Measurements from ENCODE around the gene MSRB3. TPM values are rescaled to one million over a fixed set of nuclear protein-coding genes. Genes with fewer than 3 reads are reported as not detected.

The MSRB3 gene
- total and polyA plus RNA-seq, 4 donors, result 1.0 to 5.2 (median 3.1) TPM

DNA sequence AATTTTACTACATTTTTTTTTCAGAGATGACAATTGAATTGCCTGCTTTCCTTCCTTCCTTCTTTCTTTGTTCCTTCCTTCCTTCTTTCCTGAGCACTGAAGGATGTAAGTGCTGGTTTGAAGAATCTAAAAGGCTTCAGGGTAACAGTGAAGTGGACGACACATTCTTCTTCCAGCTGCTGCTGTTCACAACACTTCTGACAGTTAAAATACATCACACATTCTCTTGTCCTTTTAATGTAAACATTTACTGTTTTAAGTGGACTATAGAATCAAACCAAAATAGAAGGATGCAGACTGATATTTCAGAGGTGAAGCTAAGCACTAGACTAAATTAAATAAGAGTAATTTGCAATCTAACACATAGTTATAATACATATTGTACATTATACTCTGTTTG is 151.5 kb downstream of the MSRB3 start:
- H3K4me1 ChIP-seq (ENCODE audit: control insufficient read depth in 4 of 4, insufficient read depth in 4 of 4, low read length in 3 of 4), result no peaks in the 10 kb centered on the region
- TF ChIP-seq TAF1 (conservative IDR thresholded peaks at IDR 0.05) (no peak), JUND (IDR thresholded peaks at IDR 0.05) (no peak), FOXA2 (IDR thresholded peaks at IDR 0.05) (no peak), EGR1 (IDR thresholded peaks at IDR 0.05; ENCODE audit: low read depth in 2 of 2) (no peak), HNF4G (IDR thresholded peaks at IDR 0.05) (no peak), HNF4A (conservative IDR thresholded peaks at IDR 0.05) (no peak), SP1 (IDR thresholded peaks at IDR 0.05) (no peak), GABPA (IDR thresholded peaks at IDR 0.05 in 1 of 2, conservative IDR thresholded peaks at IDR 0.05 in 1 of 2) (no peak), RXRA (IDR thresholded peaks at IDR 0.05) (no peak), NR2F2 (IDR thresholded peaks at IDR 0.05) (no peak), YY1 (IDR thresholded peaks at IDR 0.05) (no peak), RAD21 (IDR thresholded peaks at IDR 0.05) (no peak), FOXA1 (IDR thresholded peaks at IDR 0.05) (no peak)
- TF ChIP-seq, protein P1, sequence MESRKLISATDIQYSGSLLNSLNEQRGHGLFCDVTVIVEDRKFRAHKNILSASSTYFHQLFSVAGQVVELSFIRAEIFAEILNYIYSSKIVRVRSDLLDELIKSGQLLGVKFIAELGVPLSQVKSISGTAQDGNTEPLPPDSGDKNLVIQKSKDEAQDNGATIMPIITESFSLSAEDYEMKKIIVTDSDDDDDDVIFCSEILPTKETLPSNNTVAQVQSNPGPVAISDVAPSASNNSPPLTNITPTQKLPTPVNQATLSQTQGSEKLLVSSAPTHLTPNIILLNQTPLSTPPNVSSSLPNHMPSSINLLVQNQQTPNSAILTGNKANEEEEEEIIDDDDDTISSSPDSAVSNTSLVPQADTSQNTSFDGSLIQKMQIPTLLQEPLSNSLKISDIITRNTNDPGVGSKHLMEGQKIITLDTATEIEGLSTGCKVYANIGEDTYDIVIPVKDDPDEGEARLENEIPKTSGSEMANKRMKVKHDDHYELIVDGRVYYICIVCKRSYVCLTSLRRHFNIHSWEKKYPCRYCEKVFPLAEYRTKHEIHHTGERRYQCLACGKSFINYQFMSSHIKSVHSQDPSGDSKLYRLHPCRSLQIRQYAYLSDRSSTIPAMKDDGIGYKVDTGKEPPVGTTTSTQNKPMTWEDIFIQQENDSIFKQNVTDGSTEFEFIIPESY (IDR thresholded peaks at IDR 0.05), result no peak
- TF ChIP-seq, protein P2, sequence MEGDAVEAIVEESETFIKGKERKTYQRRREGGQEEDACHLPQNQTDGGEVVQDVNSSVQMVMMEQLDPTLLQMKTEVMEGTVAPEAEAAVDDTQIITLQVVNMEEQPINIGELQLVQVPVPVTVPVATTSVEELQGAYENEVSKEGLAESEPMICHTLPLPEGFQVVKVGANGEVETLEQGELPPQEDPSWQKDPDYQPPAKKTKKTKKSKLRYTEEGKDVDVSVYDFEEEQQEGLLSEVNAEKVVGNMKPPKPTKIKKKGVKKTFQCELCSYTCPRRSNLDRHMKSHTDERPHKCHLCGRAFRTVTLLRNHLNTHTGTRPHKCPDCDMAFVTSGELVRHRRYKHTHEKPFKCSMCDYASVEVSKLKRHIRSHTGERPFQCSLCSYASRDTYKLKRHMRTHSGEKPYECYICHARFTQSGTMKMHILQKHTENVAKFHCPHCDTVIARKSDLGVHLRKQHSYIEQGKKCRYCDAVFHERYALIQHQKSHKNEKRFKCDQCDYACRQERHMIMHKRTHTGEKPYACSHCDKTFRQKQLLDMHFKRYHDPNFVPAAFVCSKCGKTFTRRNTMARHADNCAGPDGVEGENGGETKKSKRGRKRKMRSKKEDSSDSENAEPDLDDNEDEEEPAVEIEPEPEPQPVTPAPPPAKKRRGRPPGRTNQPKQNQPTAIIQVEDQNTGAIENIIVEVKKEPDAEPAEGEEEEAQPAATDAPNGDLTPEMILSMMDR (IDR thresholded peaks at IDR 0.05; ENCODE audit: low read depth, low read length, missing input control), result no peak
- TF ChIP-seq, protein P3, sequence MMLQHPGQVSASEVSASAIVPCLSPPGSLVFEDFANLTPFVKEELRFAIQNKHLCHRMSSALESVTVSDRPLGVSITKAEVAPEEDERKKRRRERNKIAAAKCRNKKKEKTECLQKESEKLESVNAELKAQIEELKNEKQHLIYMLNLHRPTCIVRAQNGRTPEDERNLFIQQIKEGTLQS (IDR thresholded peaks at IDR 0.05), result no peak
- TF ChIP-seq, protein P4, sequence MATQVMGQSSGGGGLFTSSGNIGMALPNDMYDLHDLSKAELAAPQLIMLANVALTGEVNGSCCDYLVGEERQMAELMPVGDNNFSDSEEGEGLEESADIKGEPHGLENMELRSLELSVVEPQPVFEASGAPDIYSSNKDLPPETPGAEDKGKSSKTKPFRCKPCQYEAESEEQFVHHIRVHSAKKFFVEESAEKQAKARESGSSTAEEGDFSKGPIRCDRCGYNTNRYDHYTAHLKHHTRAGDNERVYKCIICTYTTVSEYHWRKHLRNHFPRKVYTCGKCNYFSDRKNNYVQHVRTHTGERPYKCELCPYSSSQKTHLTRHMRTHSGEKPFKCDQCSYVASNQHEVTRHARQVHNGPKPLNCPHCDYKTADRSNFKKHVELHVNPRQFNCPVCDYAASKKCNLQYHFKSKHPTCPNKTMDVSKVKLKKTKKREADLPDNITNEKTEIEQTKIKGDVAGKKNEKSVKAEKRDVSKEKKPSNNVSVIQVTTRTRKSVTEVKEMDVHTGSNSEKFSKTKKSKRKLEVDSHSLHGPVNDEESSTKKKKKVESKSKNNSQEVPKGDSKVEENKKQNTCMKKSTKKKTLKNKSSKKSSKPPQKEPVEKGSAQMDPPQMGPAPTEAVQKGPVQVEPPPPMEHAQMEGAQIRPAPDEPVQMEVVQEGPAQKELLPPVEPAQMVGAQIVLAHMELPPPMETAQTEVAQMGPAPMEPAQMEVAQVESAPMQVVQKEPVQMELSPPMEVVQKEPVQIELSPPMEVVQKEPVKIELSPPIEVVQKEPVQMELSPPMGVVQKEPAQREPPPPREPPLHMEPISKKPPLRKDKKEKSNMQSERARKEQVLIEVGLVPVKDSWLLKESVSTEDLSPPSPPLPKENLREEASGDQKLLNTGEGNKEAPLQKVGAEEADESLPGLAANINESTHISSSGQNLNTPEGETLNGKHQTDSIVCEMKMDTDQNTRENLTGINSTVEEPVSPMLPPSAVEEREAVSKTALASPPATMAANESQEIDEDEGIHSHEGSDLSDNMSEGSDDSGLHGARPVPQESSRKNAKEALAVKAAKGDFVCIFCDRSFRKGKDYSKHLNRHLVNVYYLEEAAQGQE (IDR thresholded peaks at IDR 0.05), result no peak
- 83% methylated on average over 1 of the region's 1 CpG for WGBS
- peaks cover 0 to 2% (median 0%) of the 10 kb centered on the region in 4 donors for H3K9me3 ChIP-seq (ENCODE audit: control insufficient read depth in 4 of 4, low read length in 3 of 4)
- H3K36me3 ChIP-seq (ENCODE audit: control insufficient read depth in 4 of 4, insufficient read depth in 3 of 4, low read depth in 1 of 4, low read length in 3 of 4), result no peaks in the 10 kb centered on the region
- H3K27ac ChIP-seq (ENCODE audit: low read depth in 1 of 2, low read length in 2 of 2), result no peak overlapping the region
- H3K9ac ChIP-seq (ENCODE audit: low read depth in 1 of 2, low read length in 2 of 2), result no peak overlapping the region
- no peak for DNase-seq (ENCODE audit: low spot score)
- no peaks in the 10 kb centered on the region for H3K27me3 ChIP-seq (ENCODE audit: control insufficient read depth in 4 of 4, insufficient read depth in 4 of 4, low read length in 3 of 4)
- H3K4me3 ChIP-seq (ENCODE audit: low read depth in 1 of 3, low read length in 3 of 3), result no peak overlapping the region

Measured in liver (tissue), 9 donors.